GM21825 (cell line): Measurements from ENCODE around the gene MORC2.

ENCODE experiments used
- ATAC-seq: cut with Tn5 transposase; IDR thresholded peaks from one replicate; pipeline ENCODE4 v1.9.1; 2021; ENCODE audit warnings: mild to moderate bottlenecking, moderate library complexity; ENCODE audit not compliant: unreplicated experiment

Gene MORC2

GRCh38 chr22:30968015-30968923 lies at the start of gene MORC2:
MORC2 (minus strand) TSS chr22:30968774; CDS start chr22:30967889, 885 bp downstream.
- ATAC-seq = peak; percentile 27

GRCh38 chr22:31005535-31005934 lies 37.0 kb upstream of the MORC2 start:
- ATAC-seq = no peak

GRCh38 chr22:31001124-31001770 lies 32.7 kb upstream of the MORC2 start:
- no peak for ATAC-seq

DNA sequence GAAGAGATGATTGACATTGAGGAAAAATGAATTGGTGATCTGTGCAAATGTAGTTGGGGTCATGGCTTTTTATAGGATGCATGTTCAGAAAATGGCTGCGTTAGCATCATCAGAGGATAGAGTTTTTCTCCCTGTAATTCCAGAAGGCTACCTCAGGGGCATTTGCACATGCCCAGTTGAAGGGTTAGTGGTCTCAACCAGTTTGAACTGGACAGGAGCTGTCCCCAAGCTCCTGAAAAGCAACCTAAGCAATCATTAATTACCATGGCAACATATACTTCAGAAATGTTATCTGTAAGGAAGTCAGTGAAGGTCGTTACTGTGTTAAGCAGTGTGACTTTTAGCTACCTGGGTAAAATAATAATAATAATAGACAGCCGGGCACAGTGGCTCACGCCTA lies 29.8 kb upstream of the MORC2 start:
- no peak for ATAC-seq

- ATAC-seq = no peak
Observed at GRCh38 chr22:30996462-30996861, 27.9 kb upstream of the MORC2 start.

DNA sequence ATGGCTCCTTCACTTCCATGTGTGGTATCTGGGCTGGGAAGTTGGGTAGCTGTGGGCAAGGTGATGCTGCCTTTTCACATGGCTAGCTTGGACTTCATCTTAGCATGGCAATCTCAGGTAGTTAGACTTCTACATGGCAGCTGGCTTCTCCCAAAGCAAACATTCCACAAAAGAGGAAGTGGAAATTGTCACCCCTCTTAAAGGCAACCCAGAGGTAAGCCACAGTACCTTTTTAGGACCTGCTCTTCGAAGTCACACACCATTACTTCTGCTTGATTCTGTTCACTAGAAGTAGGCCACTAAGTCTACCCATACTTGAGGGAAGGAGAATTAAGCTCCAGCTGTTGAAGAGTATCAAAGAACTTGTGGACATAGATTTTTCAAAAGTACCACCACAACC lies 26.4 kb upstream of the MORC2 start:
- no peak for ATAC-seq

GRCh38 chr22:30992565-30992964 lies 24.0 kb upstream of the MORC2 start:
- no peak for ATAC-seq

DNA sequence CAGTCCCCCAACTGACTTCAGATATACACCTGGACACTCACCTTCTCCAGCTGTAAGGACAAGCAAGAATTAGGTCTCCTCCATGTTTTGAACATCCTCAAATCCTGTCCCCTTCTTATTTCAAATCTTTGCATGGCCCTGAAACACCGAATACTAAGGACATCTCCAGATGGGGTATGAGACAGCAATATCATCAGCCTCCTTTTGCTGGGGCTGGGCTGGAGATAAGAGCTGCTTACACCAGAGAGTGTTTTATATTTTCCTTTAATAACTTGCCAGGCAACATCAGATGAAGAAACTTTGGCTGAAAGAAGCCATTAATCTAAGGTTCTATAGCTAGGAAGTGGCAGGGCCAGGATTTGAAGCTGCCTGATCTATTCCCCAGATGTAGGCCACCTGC lies 22.1 kb upstream of the MORC2 start:
- ATAC-seq = no peak

GRCh38 chr22:30989474-30989873 lies 20.9 kb upstream of the MORC2 start:
- no peak for ATAC-seq

DNA sequence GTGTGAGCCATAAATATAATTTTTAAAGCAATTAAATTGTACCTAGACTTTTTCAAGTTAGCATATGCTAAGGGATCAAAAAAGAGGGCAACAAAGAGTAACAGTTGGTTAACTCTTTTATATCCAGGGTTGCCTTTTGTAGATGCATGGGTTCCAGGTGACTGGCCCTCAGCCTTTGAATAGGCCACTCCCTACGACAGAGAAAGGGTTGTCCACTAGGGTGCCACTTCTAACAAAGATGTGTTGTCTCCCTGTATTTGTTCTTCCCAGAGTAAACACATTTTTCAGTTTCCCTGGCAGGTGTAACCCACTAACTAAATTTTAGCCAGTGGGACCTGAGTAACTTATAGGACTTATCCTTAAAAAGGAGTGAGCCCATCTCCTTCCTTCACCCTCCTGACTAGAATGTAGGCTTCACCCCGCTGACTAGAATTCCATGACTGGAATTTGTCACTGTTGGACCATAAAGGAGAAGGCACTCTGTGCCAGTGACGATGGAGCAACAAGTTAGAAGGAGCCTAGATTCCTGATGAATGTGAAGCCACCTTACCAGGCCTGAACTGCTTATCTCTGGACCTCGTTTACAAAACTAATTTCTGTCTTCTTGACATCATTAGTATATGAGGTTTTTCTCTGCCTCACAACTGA lies 17.1 kb upstream of the MORC2 start:
- no peak for ATAC-seq

DNA sequence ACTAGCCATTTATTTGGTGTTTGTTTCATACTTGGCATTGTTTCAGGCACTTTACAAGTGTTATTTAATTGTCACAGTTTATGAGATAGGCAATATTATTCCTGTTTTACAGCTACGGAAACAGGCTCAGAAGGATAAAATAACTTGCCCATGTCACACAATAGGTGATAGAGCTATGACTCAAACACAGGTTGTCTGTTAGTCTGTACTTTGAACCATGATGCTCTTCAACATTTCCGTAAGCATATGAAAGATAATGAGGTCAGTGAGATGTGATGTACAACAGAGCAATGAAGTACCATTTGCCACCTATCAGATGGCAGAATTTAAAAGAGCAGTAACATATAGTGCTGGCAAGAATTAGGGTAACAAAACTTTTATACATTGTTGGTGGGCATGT lies 15.7 kb upstream of the MORC2 start:
- ATAC-seq = no peak

GRCh38 chr22:30982512-30982911 lies 13.9 kb upstream of the MORC2 start:
- ATAC-seq = no peak

DNA sequence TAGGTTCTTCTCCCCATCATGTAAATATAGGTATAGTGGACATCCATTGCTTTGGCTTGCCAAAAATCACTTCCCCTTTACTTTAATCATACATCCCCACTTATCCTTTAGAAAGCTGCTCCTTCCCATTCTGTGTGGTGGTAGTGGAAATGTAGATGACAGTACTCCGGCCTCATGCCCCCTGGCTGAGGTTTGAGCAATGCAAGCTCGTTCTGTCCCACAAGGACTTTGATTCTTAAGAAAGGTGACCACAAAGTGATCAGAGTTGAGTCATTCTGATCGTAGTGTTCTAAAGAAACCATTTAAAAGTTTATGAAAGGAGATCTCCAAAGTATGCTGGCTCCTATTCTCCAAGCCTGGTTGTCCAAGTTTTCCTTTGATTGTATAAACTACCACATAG lies 11.4 kb upstream of the MORC2 start:
- ATAC-seq = no peak

- no peak for ATAC-seq
Observed at GRCh38 chr22:30978304-30978962, 9.9 kb upstream of the MORC2 start.

- no peak for ATAC-seq
Observed at GRCh38 chr22:30970356-30970746, 1.8 kb upstream of the MORC2 start.

- peak; percentile 35 for ATAC-seq
Observed at GRCh38 chr22:30969532-30970355, 1.2 kb upstream of the MORC2 start.

DNA sequence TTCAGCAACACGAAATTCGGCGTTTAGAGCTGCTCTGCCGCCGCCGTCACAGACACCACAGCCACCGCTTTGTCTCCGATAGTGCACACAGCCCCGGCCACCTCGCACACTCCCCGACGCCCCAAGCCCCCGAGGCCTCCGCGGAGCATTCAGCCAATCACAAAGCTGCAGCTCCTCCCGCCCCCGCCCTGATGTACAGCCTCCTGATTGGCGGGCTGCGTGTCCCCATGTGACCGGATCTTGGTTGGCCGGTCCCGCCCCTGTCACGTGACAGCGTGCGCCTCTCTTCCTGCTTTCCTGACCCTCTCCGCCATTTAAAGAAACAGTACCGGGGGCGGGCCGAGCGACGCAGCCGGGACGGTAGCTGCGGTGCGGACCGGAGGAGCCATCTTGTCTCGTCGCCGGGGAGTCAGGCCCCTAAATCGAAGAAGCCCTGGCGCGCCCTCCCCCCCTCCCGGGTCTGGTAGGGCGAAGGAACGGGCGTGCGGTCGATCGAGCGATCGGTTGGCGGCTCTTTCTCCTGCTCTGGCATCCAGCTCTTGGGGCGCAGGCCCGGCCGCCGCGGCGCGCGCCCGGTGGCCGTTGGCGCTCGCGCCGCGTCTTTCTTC lies 454 bp upstream of the MORC2 start, which contains the start of gene TUG1:
TUG1 (plus strand) TSS at position 342 of the 608 bp plus-strand sequence.
- peak; percentile 87 for ATAC-seq

GRCh38 chr22:30964858-30965257 lies 3.7 kb downstream of the MORC2 start:
- no peak for ATAC-seq

DNA sequence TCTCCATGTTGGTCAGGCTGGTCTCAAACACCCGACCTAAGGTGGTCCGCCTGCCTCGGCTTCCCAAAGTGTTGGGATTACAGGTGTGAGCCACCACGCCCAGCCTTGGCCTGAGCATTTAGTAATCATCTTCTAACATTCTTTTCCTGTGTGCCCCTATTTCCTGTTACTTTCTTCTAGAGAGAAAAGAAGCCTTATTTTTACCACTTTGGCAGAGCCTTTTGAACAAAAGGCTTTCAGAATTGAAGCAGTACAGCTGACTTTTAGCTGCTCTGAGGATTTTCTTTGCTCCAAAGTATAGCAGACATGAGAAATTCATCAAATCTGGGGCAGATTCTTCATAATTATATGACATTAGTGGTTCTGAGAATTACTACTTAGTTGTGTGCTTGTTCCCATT lies 13.4 kb downstream of the MORC2 start:
- ATAC-seq = no peak

DNA sequence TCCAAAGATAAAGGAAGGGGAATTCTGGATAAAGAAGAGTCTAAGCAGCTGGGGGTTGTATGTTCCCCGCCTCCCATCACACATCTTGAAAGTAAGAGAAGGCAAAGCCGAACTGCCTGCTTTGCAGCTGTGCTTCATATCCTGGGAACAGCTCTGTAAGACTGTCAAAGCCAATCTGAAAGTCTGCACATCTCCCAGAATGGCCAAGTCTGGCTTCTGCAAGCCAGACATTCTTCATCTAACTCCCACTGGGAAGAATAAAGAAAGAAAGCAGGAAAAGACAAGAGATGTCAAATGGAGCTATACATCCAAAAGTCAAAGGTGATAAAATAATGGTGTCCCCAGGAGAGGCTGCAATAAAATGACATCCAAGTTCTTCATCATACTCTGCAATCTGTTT lies 15.4 kb downstream of the MORC2 start:
- no peak for ATAC-seq
